HFF-Myc (cell line): ENCODE measurements around the gene CARD11.
A peak's percentile ranks its signal among the peaks of the same experiment; 100 is the strongest.
"Not testable (repeated sequence)": the region's sequence is repeated elsewhere in the genome, so short reads cannot be mapped to it uniquely, and the experiment has no call there.

ENCODE experiments used
- DNase-seq: peaks from one replicate; pipeline ENCODE4 v3.0.0-alpha.2; 2011; ENCODE audit warnings: low read depth; ENCODE audit errors: extremely low read depth
- H3K4me3 ChIP-seq: replicated peaks from 2 replicates; pipeline ENCODE4 v1.5.1; 2011; ENCODE audit warnings: low read depth, mild to moderate bottlenecking, control low read depth, low read length
- TF ChIP-seq, protein P1 (sequence below): IDR thresholded peaks from 2 replicates; pipeline ENCODE4 v1.5.1; 2012; ENCODE audit warnings: mild to moderate bottlenecking, low read depth, low read length, control low read depth; ENCODE audit errors: missing control alignments

The CARD11 gene

DNA sequence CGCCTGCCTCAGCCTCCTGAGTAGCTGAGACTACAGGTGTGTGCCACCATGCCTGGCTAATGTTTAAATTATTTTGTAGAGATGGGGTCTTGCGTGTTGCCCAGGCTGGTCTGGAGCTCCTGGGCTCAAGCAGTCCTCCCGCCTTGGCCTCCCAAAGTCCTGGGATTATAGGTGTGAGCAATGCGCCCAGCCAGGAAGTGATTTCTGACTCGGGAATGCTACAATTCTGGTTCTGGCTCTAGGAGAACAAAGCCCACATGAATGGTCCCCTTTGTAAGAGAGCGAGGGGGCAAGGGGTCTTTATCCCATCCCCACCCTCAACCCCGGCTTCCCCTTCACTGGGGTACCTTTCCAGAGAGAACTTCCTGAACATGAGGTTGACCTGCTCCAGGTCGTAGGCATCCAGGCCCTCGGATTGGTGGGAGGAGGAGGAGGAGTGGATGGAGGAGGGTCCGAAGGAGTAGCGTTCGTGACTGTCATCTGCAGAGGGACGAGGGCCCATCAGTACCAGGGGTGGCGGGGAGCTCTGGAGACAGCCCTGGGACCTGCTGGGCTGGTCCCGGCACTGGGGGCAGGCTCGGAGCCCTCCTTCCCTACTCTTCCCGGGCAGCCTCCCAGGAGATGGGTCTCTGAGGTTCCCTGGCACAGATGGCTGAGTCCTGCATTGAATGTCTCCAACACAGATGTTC is 119.6 kb downstream of the CARD11 start:
- DNase-seq, result no peak
- H3K4me3 ChIP-seq, result no peak overlapping the region
- TF ChIP-seq, protein P1, sequence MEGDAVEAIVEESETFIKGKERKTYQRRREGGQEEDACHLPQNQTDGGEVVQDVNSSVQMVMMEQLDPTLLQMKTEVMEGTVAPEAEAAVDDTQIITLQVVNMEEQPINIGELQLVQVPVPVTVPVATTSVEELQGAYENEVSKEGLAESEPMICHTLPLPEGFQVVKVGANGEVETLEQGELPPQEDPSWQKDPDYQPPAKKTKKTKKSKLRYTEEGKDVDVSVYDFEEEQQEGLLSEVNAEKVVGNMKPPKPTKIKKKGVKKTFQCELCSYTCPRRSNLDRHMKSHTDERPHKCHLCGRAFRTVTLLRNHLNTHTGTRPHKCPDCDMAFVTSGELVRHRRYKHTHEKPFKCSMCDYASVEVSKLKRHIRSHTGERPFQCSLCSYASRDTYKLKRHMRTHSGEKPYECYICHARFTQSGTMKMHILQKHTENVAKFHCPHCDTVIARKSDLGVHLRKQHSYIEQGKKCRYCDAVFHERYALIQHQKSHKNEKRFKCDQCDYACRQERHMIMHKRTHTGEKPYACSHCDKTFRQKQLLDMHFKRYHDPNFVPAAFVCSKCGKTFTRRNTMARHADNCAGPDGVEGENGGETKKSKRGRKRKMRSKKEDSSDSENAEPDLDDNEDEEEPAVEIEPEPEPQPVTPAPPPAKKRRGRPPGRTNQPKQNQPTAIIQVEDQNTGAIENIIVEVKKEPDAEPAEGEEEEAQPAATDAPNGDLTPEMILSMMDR, result no peak

DNA sequence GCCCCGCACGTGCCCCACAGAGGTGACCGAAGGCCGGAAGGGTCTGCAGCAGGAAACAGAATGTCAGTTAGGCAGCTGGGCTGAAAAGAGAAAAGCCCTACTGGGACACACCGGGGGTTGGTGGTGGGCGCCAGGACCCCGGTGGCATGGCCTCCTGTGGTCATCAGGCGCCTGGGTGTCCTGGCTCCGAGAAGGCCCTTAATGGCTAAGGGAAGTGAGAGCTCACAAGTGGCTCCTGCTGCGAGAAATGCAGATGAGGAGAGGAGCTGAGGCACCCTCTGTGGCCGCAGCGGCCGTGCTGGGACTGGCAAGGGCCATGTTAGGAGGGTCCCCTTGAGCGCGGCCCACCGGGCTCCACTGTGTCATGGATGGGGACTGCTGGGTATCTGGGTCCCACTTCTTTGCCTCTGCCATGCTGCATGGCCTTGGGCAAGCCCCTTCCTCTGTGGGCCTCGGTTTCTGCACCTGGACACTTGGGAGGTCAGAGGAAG is 120.3 kb downstream of the CARD11 start:
- no peak for DNase-seq
- H3K4me3 ChIP-seq, result no peak overlapping the region
- TF ChIP-seq, protein P1, result no peak

DNA sequence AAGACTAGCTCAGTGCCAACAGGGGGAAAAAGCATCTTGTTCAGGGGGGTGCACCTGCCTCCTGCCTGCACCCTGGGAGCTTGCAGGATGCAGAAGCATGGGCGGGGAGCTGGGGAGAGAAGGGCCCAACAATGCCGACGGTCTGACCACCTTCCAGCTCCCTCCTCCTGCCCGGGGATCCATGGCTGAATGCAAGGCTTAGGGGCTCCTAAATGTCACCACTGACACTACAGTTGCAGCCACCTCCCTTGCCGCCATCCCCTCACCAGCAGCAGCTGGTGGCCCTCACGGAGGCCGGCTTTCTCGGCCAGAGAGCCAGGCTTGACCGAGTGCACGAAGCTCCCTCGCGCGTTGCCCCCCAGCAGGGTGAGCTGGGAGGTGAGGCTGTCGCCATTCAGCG is 120.8 kb downstream of the CARD11 start:
- no peak for DNase-seq
- TF ChIP-seq, protein P1, result no peak
- no peak overlapping the region for H3K4me3 ChIP-seq

DNA sequence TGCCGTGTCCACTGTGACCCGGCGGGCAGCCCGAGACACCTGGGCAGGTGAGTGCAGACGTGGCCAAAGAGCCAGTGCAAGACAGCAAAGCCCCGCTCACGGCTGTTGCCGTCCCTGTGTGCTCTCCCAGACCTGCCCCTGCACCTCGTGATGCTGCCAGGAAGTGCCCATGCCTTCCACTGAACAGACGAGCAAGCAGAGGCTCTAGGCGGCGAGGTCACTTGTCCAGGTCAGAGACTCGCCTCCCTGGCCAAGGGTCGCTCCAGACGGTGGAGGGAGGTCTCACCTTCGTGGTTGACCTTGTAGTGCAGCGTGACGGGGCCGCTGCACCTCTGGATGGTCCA is 121.3 kb downstream of the CARD11 start:
- no peak overlapping the region for H3K4me3 ChIP-seq
- TF ChIP-seq, protein P1, result no peak
- no peak for DNase-seq

DNA sequence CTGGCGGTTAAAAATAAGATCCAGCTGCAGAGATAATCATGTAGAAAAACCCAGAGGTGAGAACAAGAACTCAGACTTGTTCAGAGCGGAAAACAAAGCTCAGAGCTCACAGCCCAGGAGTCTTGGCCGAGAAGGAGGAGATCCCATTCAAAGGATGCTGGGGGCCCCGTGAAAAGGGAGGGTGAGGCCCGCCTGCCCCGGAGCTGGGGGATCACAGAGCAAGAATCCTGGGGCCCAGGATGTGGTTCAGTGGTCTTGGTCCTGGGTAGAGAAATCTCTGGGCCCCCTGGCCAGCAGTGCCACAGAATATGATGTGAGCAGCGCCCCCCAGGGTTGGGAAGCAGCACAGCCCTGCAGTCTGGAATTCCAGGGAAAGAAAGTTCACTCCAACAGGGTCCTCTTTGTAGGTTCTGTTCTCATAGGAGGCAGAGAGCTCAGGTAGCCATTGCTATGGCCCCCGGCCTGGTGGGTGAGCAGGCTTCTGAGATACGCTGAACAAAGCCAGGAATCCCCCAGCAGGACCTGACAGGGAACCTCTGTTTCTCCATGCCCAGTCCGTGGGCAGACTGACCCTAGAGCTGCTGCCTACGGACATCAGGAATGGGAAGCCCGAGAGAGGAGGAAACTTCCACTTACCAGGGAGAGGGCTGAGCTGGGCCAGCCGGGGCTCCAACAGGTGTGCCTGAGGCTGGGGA is 121.9 kb downstream of the CARD11 start:
- no peak for DNase-seq
- TF ChIP-seq, protein P1, result peak; percentile 35
- H3K4me3 ChIP-seq, result no peak overlapping the region

DNA sequence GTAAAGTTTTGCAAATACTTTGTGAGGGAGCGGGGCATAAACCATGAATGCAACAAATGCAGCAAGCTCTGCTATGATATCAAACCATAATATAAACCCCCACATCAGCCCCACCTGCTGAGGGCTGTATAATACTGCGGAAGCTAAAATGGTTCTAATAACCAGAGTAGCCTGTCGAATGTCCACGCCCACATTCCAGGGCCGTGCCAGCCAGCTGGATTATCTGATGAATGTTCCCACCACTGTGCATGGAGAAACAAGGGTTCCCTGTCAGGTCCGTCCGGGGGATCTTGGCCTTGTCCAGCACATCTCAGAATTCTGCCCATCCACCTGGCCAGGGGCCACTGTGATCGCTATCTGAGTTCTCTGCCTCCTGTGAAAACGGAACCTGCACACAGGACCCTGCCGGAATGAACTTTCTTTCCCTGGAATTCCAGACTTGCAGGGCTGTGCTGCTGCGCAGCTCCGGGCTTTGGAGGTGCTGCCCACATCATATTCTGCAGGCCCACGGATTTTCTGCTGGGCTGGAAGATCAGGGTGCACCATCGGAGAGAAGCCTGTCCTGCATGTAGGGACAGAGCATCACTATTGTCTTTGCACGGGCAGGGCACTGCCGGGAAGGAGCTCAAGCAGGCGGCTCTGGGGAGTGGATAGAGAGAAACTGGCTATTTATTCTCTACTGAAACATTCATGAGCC is 122.6 kb downstream of the CARD11 start:
- TF ChIP-seq, protein P1, result no peak
- H3K4me3 ChIP-seq, result no peak overlapping the region
- DNase-seq, result no peak

DNA sequence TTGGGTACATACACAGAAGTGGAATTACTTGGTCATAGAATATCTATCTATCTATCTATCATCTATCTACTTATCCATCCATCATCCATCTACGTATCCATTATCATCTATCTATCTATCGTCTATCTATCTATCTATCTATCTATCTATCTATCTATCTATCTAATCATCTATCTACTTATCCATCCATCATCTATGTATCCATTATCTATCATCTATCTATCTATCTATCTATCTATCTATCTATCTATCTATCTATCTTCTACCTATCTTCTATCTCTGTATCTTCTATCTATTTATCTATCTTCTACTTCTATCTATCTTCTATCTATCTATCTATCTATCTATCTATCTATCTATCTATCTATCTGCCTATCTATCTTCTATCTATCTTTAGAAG is 123.2 kb downstream of the CARD11 start:
- not testable (repeated sequence) for DNase-seq

More for the DNA sequence above, 123.2 kb downstream of the CARD11 start:
- not testable (repeated sequence) for H3K4me3 ChIP-seq
